HFFc6 (cell line): ENCODE results near the gene MBD5. TPM values are rescaled to one million over a fixed set of nuclear protein-coding genes. Genes with fewer than 3 reads are reported as not detected.

ENCODE experiments used
- DNase-seq: peaks from one replicate; pipeline ENCODE4 v3.0.0-alpha.2; 2018
- H3K27ac Mint-ChIP-seq: 2 replicates; pipeline ENCODE4 v1.8.0; 2020; ENCODE audit warnings: mild to moderate bottlenecking, mixed read lengths
- H3K27me3 Mint-ChIP-seq: 2 replicates; pipeline ENCODE4 v1.8.0; 2021; ENCODE audit warnings: mild to moderate bottlenecking, moderate library complexity, mixed read lengths; ENCODE audit not compliant: insufficient read depth
- H3K36me3 Mint-ChIP-seq: 2 replicates; pipeline ENCODE4 v1.8.0; 2021; ENCODE audit warnings: low read depth, mixed read lengths
- H3K4me1 Mint-ChIP-seq: 2 replicates; pipeline ENCODE4 v1.8.0; 2020; ENCODE audit warnings: low read depth, mixed read lengths
- H3K4me3 Mint-ChIP-seq: 2 replicates; pipeline ENCODE4 v1.8.0; 2020; ENCODE audit warnings: mild to moderate bottlenecking, moderate library complexity, mixed read lengths
- H3K9me3 Mint-ChIP-seq: 2 replicates; pipeline ENCODE4 v1.8.0; 2020; ENCODE audit warnings: mild to moderate bottlenecking, mixed read lengths
- total RNA-seq, 6 experiments: library from RNA; stranded (reverse); fragmentation: NEBNext Ultra II Directional; extraction: Animal tissue kit (Norgen Biotek cat#: 25700); gene quantifications; 2 replicates in 1 of 6; 3 replicates in 5 of 6; pipeline ENCODE4 v1.2.3, GENCODE V29; 2021
- TF ChIP-seq, protein P1 (sequence below): fragments of 200-600 bp; sonication (generic); IDR thresholded peaks from 2 replicates; pipeline ENCODE4 v1.5.0; 2021; ENCODE audit warnings: antibody characterized with exemption, mild to moderate bottlenecking

The MBD5 gene
- total RNA-seq, 6 experiments from 2014 or later: 29.1 to 41.0 (median 35.0) TPM

DNA sequence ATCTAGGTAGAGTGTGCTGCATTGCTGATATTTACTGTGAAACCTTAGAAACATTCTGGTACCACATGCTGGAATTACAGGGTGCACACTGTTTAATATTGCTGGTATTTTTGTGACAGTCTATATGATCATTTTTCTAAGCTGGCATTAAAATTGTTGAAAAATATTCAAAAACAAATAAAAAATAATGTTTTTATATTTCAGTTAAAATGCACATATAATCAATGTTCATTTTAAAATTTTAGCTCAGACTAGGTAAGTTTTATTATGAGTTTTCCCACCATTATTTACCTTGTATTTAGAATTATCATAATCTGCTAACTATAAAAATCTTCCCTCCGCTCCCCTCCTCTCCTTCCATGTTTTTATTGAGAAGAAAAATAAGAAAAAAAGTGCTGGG, 339.8 kb downstream of the MBD5 start:
- peaks cover 22% of the 10 kb centered on the region for H3K9me3 Mint-ChIP-seq
- H3K4me1 Mint-ChIP-seq: peaks cover 11% of the 10 kb centered on the region
- no peak overlapping the region for H3K27ac Mint-ChIP-seq
- DNase-seq: no peak
- peaks cover 5% of the 10 kb centered on the region for H3K27me3 Mint-ChIP-seq
- H3K4me3 Mint-ChIP-seq: no peak overlapping the region
- H3K36me3 Mint-ChIP-seq: peaks cover 27% of the 10 kb centered on the region
- TF ChIP-seq, protein P1, sequence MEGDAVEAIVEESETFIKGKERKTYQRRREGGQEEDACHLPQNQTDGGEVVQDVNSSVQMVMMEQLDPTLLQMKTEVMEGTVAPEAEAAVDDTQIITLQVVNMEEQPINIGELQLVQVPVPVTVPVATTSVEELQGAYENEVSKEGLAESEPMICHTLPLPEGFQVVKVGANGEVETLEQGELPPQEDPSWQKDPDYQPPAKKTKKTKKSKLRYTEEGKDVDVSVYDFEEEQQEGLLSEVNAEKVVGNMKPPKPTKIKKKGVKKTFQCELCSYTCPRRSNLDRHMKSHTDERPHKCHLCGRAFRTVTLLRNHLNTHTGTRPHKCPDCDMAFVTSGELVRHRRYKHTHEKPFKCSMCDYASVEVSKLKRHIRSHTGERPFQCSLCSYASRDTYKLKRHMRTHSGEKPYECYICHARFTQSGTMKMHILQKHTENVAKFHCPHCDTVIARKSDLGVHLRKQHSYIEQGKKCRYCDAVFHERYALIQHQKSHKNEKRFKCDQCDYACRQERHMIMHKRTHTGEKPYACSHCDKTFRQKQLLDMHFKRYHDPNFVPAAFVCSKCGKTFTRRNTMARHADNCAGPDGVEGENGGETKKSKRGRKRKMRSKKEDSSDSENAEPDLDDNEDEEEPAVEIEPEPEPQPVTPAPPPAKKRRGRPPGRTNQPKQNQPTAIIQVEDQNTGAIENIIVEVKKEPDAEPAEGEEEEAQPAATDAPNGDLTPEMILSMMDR: no peak

- Mint-ChIP-seq H3K27ac (no peak overlapping the region), H3K27me3 (peaks cover 5% of the 10 kb centered on the region), H3K4me1 (peaks cover 10% of the 10 kb centered on the region), H3K4me3 (no peak overlapping the region), H3K36me3 (peaks cover 33% of the 10 kb centered on the region), H3K9me3 (peaks cover 24% of the 10 kb centered on the region)
- TF ChIP-seq, protein P1: no peak
- DNase-seq: no peak
Measured at GRCh38 chr2:148362144-148362796, 341.4 kb downstream of the MBD5 start.

DNA sequence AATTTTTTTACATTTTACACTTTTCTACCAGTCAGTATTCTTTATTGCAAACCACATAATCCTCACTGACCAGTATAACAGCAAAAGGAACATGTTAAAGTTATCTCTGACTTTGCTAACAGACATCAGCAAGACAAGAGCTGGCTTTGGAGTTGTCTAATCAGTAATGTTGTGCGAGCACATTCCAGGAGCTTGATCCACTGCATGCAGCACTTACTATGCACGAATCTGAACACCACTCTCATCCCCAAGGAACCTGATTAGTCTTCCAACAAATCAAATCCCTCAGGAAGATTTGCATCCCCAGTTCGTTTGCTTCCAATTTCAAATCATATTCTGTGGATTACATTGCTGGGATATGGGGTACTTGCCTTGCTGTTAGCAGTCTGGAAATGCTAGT, 354.3 kb downstream of the MBD5 start:
- TF ChIP-seq, protein P1: no peak
- H3K27me3 Mint-ChIP-seq: no peaks in the 10 kb centered on the region
- no peak for DNase-seq
- no peaks in the 10 kb centered on the region for H3K9me3 Mint-ChIP-seq
- H3K4me3 Mint-ChIP-seq: no peak overlapping the region
- no peak overlapping the region for H3K27ac Mint-ChIP-seq
- no peaks in the 10 kb centered on the region for H3K4me1 Mint-ChIP-seq
- peaks cover 12% of the 10 kb centered on the region; the same call in 1 of the 2 replicates for H3K36me3 Mint-ChIP-seq

- Mint-ChIP-seq H3K27ac (no peak overlapping the region), H3K9me3 (no peaks in the 10 kb centered on the region), H3K4me1 (peaks cover 23% of the 10 kb centered on the region), H3K4me3 (no peak overlapping the region), H3K27me3 (no peaks in the 10 kb centered on the region), H3K36me3 (no peaks in the 10 kb centered on the region)
- TF ChIP-seq, protein P1: no peak
- peak; percentile 3 for DNase-seq
Measured at GRCh38 chr2:148391324-148391723, 370.4 kb downstream of the MBD5 start.

- H3K9me3 Mint-ChIP-seq: no peaks in the 10 kb centered on the region
- no peaks in the 10 kb centered on the region for H3K27me3 Mint-ChIP-seq
- H3K4me1 Mint-ChIP-seq: no peaks in the 10 kb centered on the region
- no peaks in the 10 kb centered on the region for H3K36me3 Mint-ChIP-seq
- H3K27ac Mint-ChIP-seq: no peak overlapping the region
- DNase-seq: no peak
- no peak overlapping the region for H3K4me3 Mint-ChIP-seq
- TF ChIP-seq, protein P1: no peak
Measured at GRCh38 chr2:148402786-148403185, 381.9 kb downstream of the MBD5 start.
